Vagina (tissue), 2 donors: ENCODE results near the gene KLRD1. TPM values are rescaled to one million over a fixed set of nuclear protein-coding genes. Genes with fewer than 3 reads are reported as not detected.

Experiments used
- DNase-seq, 2 donors: peaks; one replicate each; pipeline ENCODE4 v3.0.0-alpha.2; 2017; ENCODE audit errors: extremely low spot score in 2 of 2
- H3K27ac ChIP-seq: fragments of 200-600 bp; sonication (generic); one replicate; pipeline ENCODE4 v1.5.1; 2019
- H3K27me3 ChIP-seq: fragments of 200-600 bp; sonication (generic); one replicate; pipeline ENCODE4 v1.5.1; 2019
- H3K36me3 ChIP-seq, 2 donors: fragments of 200-600 bp; sonication (generic); one replicate each; pipeline ENCODE4 v1.5.1; 2017 to 2019
- H3K4me1 ChIP-seq: fragments of 200-600 bp; sonication (generic); one replicate; pipeline ENCODE4 v1.5.1; 2019
- H3K4me3 ChIP-seq, 2 donors: fragments of 200-600 bp; sonication (generic); 1 replicate in 1 of 2; 2 replicates in 1 of 2; pipeline ENCODE4 v1.5.1; 2016 to 2019
- H3K9me3 ChIP-seq: fragments of 200-600 bp; sonication (generic); one replicate; pipeline ENCODE4 v1.5.1; 2019
- POLR2A ChIP-seq, 2 donors: fragments of 450-650 bp; IDR thresholded peaks; one replicate each; pipeline ENCODE4 v1.6.1; 2017; ENCODE audit warnings: antibody characterized with exemption in 2 of 2, mild to moderate bottlenecking in 2 of 2, moderate library complexity in 2 of 2
- POLR2AphosphoS5 ChIP-seq, 2 donors: sonication (generic); formaldehyde crosslinking; IDR thresholded peaks; one replicate each; pipeline ENCODE4 v1.9.0; 2017; ENCODE audit warnings: antibody characterized with exemption in 2 of 2, mild to moderate bottlenecking in 2 of 2, low read depth in 1 of 2; ENCODE audit not compliant: insufficient read depth in 1 of 2
- intact Hi-C: fragments of 100-400 bp; cut with DNase I; formaldehyde crosslinking; loops from one replicate; pipeline ENCODE4 v1.15.1; 2023
- total RNA-seq: library from RNA; depleted of rRNA; stranded (reverse); fragments of >200 nt; gene quantifications from one replicate; pipeline ENCODE4 v1.2.3, GENCODE V29; 2016
- TF ChIP-seq, protein P1 (sequence below), 3 experiments: fragments of 450-650 bp in 2 of 3; fragments of 200-600 bp in 1 of 3; sonication (generic) in 1 of 3; IDR thresholded peaks; one replicate each; pipeline ENCODE4 v1.5.1; 2017 to 2019; ENCODE audit warnings: antibody characterized with exemption in 3 of 3, mild to moderate bottlenecking in 2 of 3, moderate library complexity in 2 of 3

The KLRD1 gene
- total RNA-seq, 1 donor from 2014 or later: 4.4 TPM

DNA sequence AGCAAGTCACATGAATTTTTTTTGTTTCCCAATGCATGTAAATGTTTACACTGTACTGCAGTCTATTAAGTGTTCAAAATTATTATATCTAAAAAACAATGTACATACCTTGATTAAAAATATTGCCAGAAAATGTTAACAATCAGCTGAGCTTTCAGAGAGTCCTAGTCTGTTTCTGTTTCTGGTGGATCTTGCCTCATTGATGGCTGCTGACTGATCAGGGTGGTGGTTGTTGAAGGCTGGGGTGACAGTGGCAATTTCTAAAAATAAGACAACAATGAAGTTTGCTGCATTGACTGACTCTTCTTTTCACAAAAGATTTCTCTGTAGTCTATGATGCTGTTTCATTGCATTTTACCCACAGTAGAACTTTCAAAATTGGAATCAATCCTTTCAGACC, 16.6 kb upstream of the KLRD1 start:
- Histone ChIP-seq H3K9me3 (no peaks in the 10 kb centered on the region), H3K27me3 (no peaks in the 10 kb centered on the region), H3K36me3 (no peaks in the 10 kb centered on the region), H3K4me1 (no peaks in the 10 kb centered on the region), H3K4me3 (no peak overlapping the region), H3K27ac (no peak overlapping the region)
- DNase-seq: no peak
- intact Hi-C loops: no loop called here
- TF ChIP-seq, protein P1, sequence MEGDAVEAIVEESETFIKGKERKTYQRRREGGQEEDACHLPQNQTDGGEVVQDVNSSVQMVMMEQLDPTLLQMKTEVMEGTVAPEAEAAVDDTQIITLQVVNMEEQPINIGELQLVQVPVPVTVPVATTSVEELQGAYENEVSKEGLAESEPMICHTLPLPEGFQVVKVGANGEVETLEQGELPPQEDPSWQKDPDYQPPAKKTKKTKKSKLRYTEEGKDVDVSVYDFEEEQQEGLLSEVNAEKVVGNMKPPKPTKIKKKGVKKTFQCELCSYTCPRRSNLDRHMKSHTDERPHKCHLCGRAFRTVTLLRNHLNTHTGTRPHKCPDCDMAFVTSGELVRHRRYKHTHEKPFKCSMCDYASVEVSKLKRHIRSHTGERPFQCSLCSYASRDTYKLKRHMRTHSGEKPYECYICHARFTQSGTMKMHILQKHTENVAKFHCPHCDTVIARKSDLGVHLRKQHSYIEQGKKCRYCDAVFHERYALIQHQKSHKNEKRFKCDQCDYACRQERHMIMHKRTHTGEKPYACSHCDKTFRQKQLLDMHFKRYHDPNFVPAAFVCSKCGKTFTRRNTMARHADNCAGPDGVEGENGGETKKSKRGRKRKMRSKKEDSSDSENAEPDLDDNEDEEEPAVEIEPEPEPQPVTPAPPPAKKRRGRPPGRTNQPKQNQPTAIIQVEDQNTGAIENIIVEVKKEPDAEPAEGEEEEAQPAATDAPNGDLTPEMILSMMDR (IDR thresholded peaks at IDR 0.05): no peak
- TF ChIP-seq POLR2AphosphoS5 (IDR thresholded peaks at IDR 0.05; ENCODE audit: insufficient read depth in 1 of 2, low read depth in 1 of 2): no peak
- no peak for TF ChIP-seq POLR2A (IDR thresholded peaks at IDR 0.05)

DNA sequence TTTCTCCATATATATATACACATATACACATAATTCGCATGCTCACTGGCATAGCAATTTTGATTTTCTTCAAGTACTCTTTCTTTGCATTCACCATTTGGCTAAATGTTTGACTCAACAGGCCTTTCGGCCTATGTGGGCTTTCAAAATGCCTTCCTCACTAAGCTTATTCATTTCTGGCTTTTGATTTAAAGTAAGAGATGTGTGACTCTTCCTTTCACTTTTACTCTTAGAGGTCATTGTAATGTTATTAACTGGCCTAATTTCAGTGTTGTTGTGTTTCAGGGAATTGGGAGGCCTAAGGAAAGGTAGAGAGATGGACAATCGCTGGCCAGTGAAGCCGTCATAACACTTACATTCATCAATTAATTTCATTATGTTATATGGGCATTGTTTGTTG, 14.5 kb upstream of the KLRD1 start:
- H3K36me3 ChIP-seq: no peaks in the 10 kb centered on the region
- no peaks in the 10 kb centered on the region for H3K4me1 ChIP-seq
- no peak overlapping the region for H3K4me3 ChIP-seq
- TF ChIP-seq POLR2A (IDR thresholded peaks at IDR 0.05) (no peak), POLR2AphosphoS5 (IDR thresholded peaks at IDR 0.05; ENCODE audit: insufficient read depth in 1 of 2, low read depth in 1 of 2) (no peak)
- TF ChIP-seq, protein P1 (IDR thresholded peaks at IDR 0.05): no peak
- no peaks in the 10 kb centered on the region for H3K9me3 ChIP-seq
- intact Hi-C loops: no loop called here
- H3K27ac ChIP-seq: no peak overlapping the region
- no peaks in the 10 kb centered on the region for H3K27me3 ChIP-seq
- DNase-seq: no peak

DNA sequence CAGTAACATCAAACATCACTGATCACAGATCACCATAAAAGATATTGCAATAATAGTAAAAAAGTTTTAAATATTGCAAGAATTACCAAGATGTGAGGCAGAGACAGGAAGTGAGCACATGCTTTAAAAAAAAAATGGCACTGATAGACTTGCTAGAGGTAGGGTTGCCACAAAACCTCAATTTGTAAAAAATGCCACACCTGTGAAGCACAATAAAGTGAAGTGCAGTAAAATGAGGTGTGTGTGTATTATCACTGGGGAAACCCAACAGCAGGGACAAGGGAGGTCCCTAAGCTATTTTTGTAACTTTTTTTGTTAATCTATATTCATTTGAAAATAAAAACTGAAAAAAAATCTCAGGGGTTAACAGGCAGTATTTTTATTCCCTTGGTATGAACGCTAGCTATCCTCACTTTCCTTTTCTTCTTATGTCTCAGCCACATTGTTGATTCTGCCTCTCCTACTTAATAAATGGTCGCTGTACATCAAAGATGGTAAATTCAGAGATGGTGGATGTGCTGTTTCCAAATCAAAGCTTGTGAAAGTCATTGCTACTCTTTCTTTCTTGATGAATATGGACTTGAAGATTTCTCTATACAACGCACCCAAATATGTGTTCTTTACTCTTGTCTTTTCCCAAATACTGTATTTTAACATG, 14.0 kb upstream of the KLRD1 start:
- Histone ChIP-seq H3K4me1 (no peaks in the 10 kb centered on the region), H3K27me3 (no peaks in the 10 kb centered on the region), H3K4me3 (no peak overlapping the region), H3K9me3 (no peaks in the 10 kb centered on the region), H3K27ac (no peak overlapping the region), H3K36me3 (no peaks in the 10 kb centered on the region)
- TF ChIP-seq POLR2AphosphoS5 (IDR thresholded peaks at IDR 0.05; ENCODE audit: insufficient read depth in 1 of 2, low read depth in 1 of 2): no peak
- TF ChIP-seq, protein P1 (IDR thresholded peaks at IDR 0.05): no peak
- TF ChIP-seq POLR2A (IDR thresholded peaks at IDR 0.05): no peak
- intact Hi-C loops: no loop called here
- no peak for DNase-seq

DNA sequence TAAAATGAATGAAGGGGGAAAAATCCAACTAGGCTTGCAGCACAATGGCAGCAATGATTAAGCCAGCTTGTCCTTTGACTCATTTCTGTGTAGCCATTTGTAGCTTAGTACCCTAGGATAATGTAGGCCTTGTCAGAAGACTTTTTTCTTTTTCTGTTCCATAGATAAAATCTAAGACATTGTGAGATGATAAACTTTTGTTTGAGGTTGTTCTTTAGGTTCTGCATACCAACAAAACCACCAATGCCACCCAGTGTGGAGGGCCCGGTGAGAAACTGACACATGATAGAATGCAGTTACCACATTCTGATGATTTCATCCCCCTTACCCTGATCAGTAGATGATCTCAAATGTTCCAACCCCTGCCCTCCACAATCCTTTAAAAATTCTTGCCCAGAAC, 6.6 kb upstream of the KLRD1 start:
- intact Hi-C loops: no loop called here
- no peaks in the 10 kb centered on the region for H3K4me1 ChIP-seq
- TF ChIP-seq, protein P1 (IDR thresholded peaks at IDR 0.05): no peak
- no peak for TF ChIP-seq POLR2A (IDR thresholded peaks at IDR 0.05)
- no peak for TF ChIP-seq POLR2AphosphoS5 (IDR thresholded peaks at IDR 0.05; ENCODE audit: insufficient read depth in 1 of 2, low read depth in 1 of 2)
- no peaks in the 10 kb centered on the region for H3K9me3 ChIP-seq
- DNase-seq: no peak
- H3K27ac ChIP-seq: no peak overlapping the region
- H3K27me3 ChIP-seq: no peaks in the 10 kb centered on the region
- H3K4me3 ChIP-seq: no peak overlapping the region
- no peaks in the 10 kb centered on the region for H3K36me3 ChIP-seq

DNA sequence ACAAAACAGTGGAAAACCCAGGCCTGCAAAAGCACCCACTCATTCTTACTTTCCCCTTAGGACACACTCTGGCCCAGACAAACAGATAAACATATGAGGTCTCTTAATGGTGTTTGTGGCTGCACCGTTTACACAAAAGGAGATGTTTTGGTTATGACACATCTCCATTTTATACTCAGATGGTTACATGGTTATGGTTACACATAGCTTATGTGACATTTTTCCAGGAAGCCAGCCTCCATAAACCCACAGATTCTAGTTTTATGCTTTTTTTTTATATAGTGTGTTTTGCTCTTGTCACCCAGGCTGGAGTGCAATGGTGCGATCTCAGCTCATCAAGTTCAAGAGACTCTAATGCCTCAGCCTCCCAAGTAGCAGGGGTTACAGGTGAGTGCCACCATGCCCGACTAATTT, 3.5 kb upstream of the KLRD1 start:
- H3K27ac ChIP-seq: no peak overlapping the region
- no peaks in the 10 kb centered on the region for H3K27me3 ChIP-seq
- no peak for DNase-seq
- intact Hi-C loops: no loop called here
- TF ChIP-seq POLR2AphosphoS5 (IDR thresholded peaks at IDR 0.05; ENCODE audit: insufficient read depth in 1 of 2, low read depth in 1 of 2) (no peak), POLR2A (IDR thresholded peaks at IDR 0.05) (no peak)
- TF ChIP-seq, protein P1 (IDR thresholded peaks at IDR 0.05): no peak
- H3K4me3 ChIP-seq: no peak overlapping the region
- H3K9me3 ChIP-seq: no peaks in the 10 kb centered on the region
- no peaks in the 10 kb centered on the region for H3K36me3 ChIP-seq
- no peaks in the 10 kb centered on the region for H3K4me1 ChIP-seq
